ENCODE results near the gene NSMCE1. TPM values are rescaled to one million over a fixed set of nuclear protein-coding genes. Genes with fewer than 3 reads are reported as not detected.

NSMCE1 gene
- total RNA-seq, 4 donors from 2014 or later: 6.2 to 90.8 (median 27.2) TPM

- intact Hi-C loops (cut with DNase I; ENCODE audit: low total_unique reads): no loop called here
- Histone ChIP-seq H3K4me3 (no peak overlapping the region), H3K4me1 (peaks cover 2 to 20% (median 7%) of the 10 kb centered on the region in 4 donors), H3K27me3 (no peaks in the 10 kb centered on the region), H3K36me3 (no peaks in the 10 kb centered on the region), H3K9me3 (no peaks in the 10 kb centered on the region), H3K27ac (peak overlapping the region in 2 of 4 donors; percentile 22 to 66)
- WGBS, 2 donors (ENCODE audit: low coverage in 1 of 2): 60 to 82% methylated on average over 1 to 3 of the region's 3 CpGs
- DNase-seq: no peak
- in situ Hi-C loops (cut with MboI; ENCODE audit: low pct_ligation_motif_present in 1 of 4, low pct_unique_long_range_greater_than_20kb in 1 of 4, low sequenced_read_pairs in 3 of 4): no loop called here
- no peak for TF ChIP-seq POLR2A (IDR thresholded peaks at IDR 0.05)
- TF ChIP-seq POLR2AphosphoS5 (IDR thresholded peaks at IDR 0.05): no peak
- no peak for TF ChIP-seq CTCF (IDR thresholded peaks at IDR 0.05)
- no peak for TF ChIP-seq EP300 (IDR thresholded peaks at IDR 0.05; ENCODE audit: low read depth)
These were observed 69.4 kb downstream of the NSMCE1 start for GRCh38 chr16:27199235-27199586.

DNA sequence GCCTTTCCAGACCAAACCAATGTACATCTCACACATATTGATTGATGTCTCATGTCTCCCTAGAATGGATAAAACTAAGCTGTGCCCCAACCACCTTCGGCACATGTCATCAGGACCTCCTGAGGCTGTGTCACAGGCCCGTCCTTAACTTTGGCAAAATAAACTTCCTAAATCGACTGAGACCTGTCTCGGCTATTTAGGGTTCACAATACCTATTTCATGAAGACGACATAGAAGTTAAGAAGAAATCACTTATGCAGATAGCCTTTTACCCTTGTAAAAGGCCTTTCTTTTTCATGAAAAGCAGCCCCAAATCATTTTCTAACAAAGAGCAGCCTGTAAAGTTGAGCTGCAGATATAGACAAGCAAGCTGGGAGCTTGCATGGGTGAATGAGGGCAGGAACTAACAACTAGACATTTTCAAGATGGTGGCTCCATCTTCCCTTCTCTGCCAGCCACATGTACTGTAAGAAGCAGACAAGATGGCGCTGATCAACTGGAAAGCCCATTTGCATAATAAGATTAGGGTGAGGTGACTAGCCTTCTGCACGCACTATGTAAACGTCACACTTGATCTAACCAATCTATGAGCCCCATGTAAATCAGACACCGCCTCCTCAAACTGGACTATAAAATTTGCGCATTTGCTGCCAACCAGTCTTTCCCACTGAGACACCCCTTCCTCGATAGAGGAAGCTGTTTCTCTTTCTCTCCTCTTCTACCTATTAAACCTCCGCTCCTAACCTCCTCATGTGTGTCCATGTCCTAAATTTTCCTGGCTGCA, 69.9 kb downstream of the NSMCE1 start:
- TF ChIP-seq CTCF (IDR thresholded peaks at IDR 0.05) (no peak), POLR2A (IDR thresholded peaks at IDR 0.05) (no peak), POLR2AphosphoS5 (IDR thresholded peaks at IDR 0.05) (no peak), EP300 (IDR thresholded peaks at IDR 0.05; ENCODE audit: low read depth) (no peak)
- Histone ChIP-seq H3K4me3 (no peak overlapping the region), H3K4me1 (peaks cover 0 to 19% (median 6%) of the 10 kb centered on the region in 4 donors), H3K27me3 (no peaks in the 10 kb centered on the region), H3K27ac (no peak overlapping the region), H3K36me3 (no peaks in the 10 kb centered on the region), H3K9me3 (no peaks in the 10 kb centered on the region)
- intact Hi-C loops (cut with DNase I; ENCODE audit: low total_unique reads): no loop called here
- in situ Hi-C loops (cut with MboI; ENCODE audit: low pct_ligation_motif_present in 1 of 4, low pct_unique_long_range_greater_than_20kb in 1 of 4, low sequenced_read_pairs in 3 of 4): no loop called here
- DNase-seq: no peak
- 88 to 93% methylated on average over 11 to 12 of the region's 12 CpGs for WGBS, 2 donors (ENCODE audit: low coverage in 1 of 2)

DNA sequence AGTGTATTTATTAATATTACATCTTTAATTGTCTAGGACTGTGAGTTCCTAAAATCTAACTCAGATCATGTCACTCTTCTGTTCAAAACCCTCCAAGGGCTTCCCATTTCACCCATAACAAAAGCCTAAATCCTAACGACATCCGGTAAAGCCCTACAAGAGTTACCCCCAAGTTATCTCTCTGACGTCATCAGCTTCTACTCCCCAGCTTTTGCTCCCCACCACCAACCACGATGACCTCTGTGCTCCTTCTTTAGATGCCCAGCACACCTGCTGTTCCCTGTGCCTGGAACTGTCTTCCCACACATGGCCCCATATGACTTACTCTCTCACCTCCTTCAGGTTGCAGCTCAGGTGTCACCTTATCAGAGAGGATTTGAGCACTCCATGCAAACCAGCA, 71.6 kb downstream of the NSMCE1 start:
- no peak for DNase-seq
- no peaks in the 10 kb centered on the region for H3K27me3 ChIP-seq
- H3K36me3 ChIP-seq: no peaks in the 10 kb centered on the region
- 79 to 100% methylated on average over 2 to 4 of the region's 4 CpGs for whole genome bisulfite sequencing, 2 donors (ENCODE audit: low coverage in 1 of 2)
- in situ Hi-C loops (cut with MboI; ENCODE audit: low pct_ligation_motif_present in 1 of 4, low pct_unique_long_range_greater_than_20kb in 1 of 4, low sequenced_read_pairs in 3 of 4) (no loop called here), intact Hi-C loops (cut with DNase I; ENCODE audit: low total_unique reads) (no loop called here)
- no peak overlapping the region for H3K4me3 ChIP-seq
- peaks cover 0 to 13% (median 0%) of the 10 kb centered on the region in 4 donors for H3K4me1 ChIP-seq
- no peaks in the 10 kb centered on the region for H3K9me3 ChIP-seq
- H3K27ac ChIP-seq: no peak overlapping the region
- no peak for TF ChIP-seq POLR2AphosphoS5 (IDR thresholded peaks at IDR 0.05)
- no peak for TF ChIP-seq POLR2A (IDR thresholded peaks at IDR 0.05)
- no peak for TF ChIP-seq CTCF (IDR thresholded peaks at IDR 0.05)
- TF ChIP-seq EP300 (IDR thresholded peaks at IDR 0.05; ENCODE audit: low read depth): no peak

- intact Hi-C loops (cut with DNase I; ENCODE audit: low total_unique reads): no loop called here
- H3K36me3 ChIP-seq: no peaks in the 10 kb centered on the region
- in situ Hi-C loops (cut with MboI; ENCODE audit: low pct_ligation_motif_present in 1 of 4, low pct_unique_long_range_greater_than_20kb in 1 of 4, low sequenced_read_pairs in 3 of 4): no loop called here
- no peak for TF ChIP-seq POLR2A (IDR thresholded peaks at IDR 0.05)
- TF ChIP-seq POLR2AphosphoS5 (IDR thresholded peaks at IDR 0.05): no peak
- TF ChIP-seq EP300 (IDR thresholded peaks at IDR 0.05; ENCODE audit: low read depth): no peak
- no peak for TF ChIP-seq CTCF (IDR thresholded peaks at IDR 0.05)
- DNase-seq: no peak
- H3K4me1 ChIP-seq: peaks cover 0 to 13% (median 0%) of the 10 kb centered on the region in 4 donors
- no peaks in the 10 kb centered on the region for H3K27me3 ChIP-seq
- no peak overlapping the region for H3K27ac ChIP-seq
- H3K9me3 ChIP-seq: no peaks in the 10 kb centered on the region
- 49 to 79% methylated on average over 2 to 9 of the region's 9 CpGs for WGBS, 2 donors (ENCODE audit: low coverage in 1 of 2)
- H3K4me3 ChIP-seq: no peak overlapping the region
These were observed 72.5 kb downstream of the NSMCE1 start for GRCh38 chr16:27195941-27196595.

All from transverse colon (tissue), 4 donors.